Dendritic cell treated with granulocyte-macrophage colony-stimulating factor and Interleukin-4, amounts not matched to agents 40 ng/mL and 50 ng/mL, for 4 days (primary cell): ENCODE results near the gene PCSK5.
"Not testable (repeated sequence)": the region's sequence is repeated elsewhere in the genome, so short reads cannot be mapped to it uniquely, and the experiment has no call there.

Source experiments
- H3K27ac Mint-ChIP-seq: one replicate; pipeline ENCODE4 v1.8.0; 2022; ENCODE audit warnings: mild to moderate bottlenecking, mixed read lengths
- H3K27me3 Mint-ChIP-seq: one replicate; pipeline ENCODE4 v1.8.0; 2022; ENCODE audit warnings: mild to moderate bottlenecking, mixed read lengths
- H3K36me3 Mint-ChIP-seq: one replicate; pipeline ENCODE4 v1.8.0; 2022; ENCODE audit warnings: low read depth, mixed read lengths
- H3K4me1 Mint-ChIP-seq: one replicate; pipeline ENCODE4 v1.8.0; 2022; ENCODE audit warnings: low read depth, mixed read lengths
- H3K4me3 Mint-ChIP-seq: one replicate; pipeline ENCODE4 v1.8.0; 2022; ENCODE audit warnings: mild to moderate bottlenecking, moderate library complexity, mixed read lengths
- H3K9me3 Mint-ChIP-seq: one replicate; pipeline ENCODE4 v1.8.0; 2022; ENCODE audit warnings: mixed read lengths
- intact Hi-C: fragments of 100-400 bp; cut with micrococcal nuclease; formaldehyde crosslinking; loops from one replicate; pipeline ENCODE4 v1.15.0; 2022

PCSK5 gene

DNA sequence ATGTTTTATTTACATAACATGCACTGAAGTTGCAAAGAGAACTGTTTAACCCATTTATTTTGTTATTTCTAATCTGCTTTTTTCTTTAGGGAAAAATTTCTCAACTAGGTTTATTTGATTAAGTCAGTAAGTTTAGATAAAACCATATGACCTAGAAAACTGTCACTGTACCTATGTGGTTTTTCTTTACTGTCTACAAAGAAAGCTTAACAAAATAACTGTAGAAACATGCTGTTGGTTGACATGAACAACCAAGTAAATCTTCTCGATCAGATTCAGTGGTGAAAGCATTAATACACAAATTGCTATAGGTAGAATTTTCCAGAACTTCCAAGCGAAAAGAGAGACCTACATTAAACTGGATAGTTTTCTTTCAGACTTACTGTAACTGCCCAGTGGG is 137.4 kb downstream of the PCSK5 start:
- Mint-ChIP-seq H3K9me3 (no peaks in the 10 kb centered on the region), H3K4me3 (no peak overlapping the region), H3K27me3 (no peaks in the 10 kb centered on the region), H3K27ac (no peak overlapping the region), H3K36me3 (peaks cover 51% of the 10 kb centered on the region), H3K4me1 (no peaks in the 10 kb centered on the region)
- intact Hi-C loops = no loop called here

DNA sequence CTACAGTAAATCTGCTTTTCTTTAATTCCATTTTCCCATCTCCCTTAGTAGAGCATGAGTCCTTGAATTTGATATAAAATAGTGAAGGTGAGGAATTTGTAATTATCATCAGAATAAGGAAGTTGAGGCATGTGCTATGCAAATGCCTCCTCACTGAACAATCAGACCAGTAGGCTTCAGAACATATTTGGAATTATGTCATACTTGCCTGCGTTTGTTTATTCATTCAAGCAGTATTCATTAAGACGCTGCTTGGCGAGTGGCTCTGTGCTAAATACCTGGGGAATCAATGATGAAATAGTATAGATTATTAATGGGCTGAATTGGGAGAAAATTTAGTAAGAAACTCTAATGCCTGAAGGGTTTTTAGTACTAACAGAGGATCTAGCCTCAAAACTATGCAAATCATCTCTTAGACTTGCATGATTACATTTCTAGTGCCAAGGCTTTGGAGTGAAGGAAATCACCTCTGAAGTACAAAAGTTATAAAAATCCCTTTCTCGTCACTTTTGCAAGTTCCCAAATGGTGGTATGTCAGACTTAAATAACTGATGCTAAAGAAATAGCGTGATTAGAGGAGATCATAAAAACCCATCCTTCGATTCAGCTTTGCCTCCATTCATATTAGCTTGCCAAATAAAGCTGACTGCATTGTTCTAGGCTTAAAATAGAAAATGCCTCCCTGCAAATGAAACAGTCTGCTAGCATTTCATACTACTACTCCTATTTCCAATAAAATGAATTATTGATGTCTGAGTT is 141.7 kb downstream of the PCSK5 start:
- peaks cover 37% of the 10 kb centered on the region for H3K36me3 Mint-ChIP-seq
- no peaks in the 10 kb centered on the region for H3K27me3 Mint-ChIP-seq
- H3K9me3 Mint-ChIP-seq = no peaks in the 10 kb centered on the region
- no peak overlapping the region for H3K27ac Mint-ChIP-seq
- intact Hi-C loops = no loop called here
- H3K4me1 Mint-ChIP-seq = peaks cover under 1% of the 10 kb centered on the region
- no peak overlapping the region for H3K4me3 Mint-ChIP-seq

DNA sequence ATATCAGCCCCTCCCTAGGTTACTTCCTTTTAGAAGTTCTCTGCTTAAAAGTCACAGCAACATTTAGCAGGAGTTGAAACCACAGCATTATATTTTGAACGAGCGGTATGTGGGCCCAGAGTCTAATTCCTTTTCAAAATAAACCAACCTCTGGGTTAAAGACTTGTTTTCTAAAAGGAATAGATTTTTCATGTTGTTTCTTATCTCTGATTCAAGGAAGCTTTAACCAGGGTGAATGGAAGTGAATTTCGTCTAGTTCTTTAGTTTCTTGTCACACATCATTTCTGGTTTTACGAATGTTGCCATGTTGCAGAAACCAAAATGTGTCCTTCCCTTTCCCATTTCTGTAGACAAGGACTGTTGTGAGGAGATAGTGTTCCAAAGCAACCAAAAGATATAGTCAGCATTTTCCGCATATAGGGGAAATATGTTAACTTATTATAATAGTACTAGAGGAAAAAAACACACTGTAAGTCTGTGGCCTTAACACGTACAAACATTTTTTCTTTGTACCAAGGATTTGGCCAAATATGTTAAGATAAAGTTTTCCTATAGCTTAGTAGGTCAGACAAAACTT is 142.4 kb downstream of the PCSK5 start:
- Mint-ChIP-seq H3K4me3 (no peak overlapping the region), H3K27me3 (no peaks in the 10 kb centered on the region), H3K9me3 (no peaks in the 10 kb centered on the region), H3K27ac (no peak overlapping the region), H3K36me3 (peaks cover 39% of the 10 kb centered on the region), H3K4me1 (peaks cover 7% of the 10 kb centered on the region)
- intact Hi-C loops = no loop called here

DNA sequence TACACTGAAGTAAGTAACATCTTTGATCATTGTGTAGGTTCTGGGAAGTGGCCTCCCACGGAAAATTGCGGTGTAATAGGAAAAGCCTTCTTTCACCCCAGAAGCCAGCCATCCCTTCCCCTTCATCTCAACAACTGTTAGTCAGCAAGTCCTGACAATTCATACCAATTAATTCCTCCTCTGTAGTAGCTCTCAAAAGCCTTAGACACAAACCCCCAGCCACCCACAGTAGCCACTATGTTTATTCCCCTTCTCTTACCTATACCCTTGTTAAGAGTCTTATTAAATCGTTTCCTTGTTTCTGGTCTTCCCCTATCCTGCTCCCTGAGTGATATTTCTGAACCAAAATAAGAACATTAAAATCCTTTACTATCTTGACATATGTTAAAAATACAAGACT is 143.6 kb downstream of the PCSK5 start:
- intact Hi-C loops = no loop called here
- Mint-ChIP-seq H3K9me3 (no peaks in the 10 kb centered on the region), H3K4me3 (no peak overlapping the region), H3K4me1 (peaks cover 11% of the 10 kb centered on the region), H3K27me3 (no peaks in the 10 kb centered on the region), H3K27ac (no peak overlapping the region), H3K36me3 (peaks cover 35% of the 10 kb centered on the region)

DNA sequence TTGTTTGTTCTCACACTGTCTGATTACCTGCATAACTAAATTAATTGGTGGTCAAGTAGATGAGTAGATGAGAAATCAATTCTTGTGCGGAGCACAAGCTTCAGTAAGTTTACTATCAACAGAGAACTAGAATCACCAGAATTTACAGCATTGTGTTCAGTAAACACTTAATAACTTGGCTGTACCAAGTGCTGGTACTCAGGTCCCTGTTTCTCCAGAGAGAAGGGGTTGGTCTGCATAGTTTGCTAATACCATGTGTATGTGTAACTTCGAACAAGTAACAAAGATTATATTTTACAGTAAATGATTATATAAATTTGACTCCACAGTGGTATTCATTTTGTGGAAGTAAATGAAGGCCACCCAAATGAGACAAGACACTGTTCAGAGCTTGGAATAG is 146.3 kb downstream of the PCSK5 start:
- Mint-ChIP-seq H3K27ac (no peak overlapping the region), H3K36me3 (peaks cover 35% of the 10 kb centered on the region), H3K4me1 (peaks cover 11% of the 10 kb centered on the region), H3K27me3 (no peaks in the 10 kb centered on the region), H3K9me3 (no peaks in the 10 kb centered on the region), H3K4me3 (no peak overlapping the region)
- intact Hi-C loops = no loop called here

DNA sequence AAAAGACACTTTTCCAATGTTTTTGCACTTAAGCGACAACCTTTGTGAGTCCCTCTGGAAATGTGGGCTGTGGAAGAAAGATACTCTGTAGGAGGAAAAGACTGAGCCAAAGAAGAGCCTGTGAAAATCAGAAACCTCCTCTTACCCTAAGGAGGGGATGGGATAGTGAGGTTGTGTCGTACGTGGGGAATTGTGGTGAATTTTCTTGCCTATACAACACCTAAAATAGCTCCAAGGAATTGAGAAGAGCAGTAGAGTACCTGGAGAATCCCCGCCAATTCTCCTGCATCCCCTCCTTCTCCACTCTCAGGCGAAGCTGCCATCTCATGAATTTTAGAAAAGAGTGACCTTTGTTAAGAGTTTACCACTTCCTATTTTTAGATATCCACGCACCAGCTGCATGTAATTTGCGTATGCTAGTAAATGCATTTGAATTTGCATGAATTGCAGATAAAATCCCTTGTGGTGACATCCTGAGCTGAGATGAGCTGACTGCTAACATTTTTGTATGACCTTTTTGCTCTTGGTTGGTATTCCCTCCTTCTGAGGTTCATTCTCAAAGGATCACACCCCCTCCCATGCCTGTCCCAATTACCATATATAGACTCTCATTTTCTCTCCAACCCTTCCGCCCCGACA is 147.2 kb downstream of the PCSK5 start:
- no peaks in the 10 kb centered on the region for H3K9me3 Mint-ChIP-seq
- H3K4me3 Mint-ChIP-seq = no peak overlapping the region
- no peak overlapping the region for H3K27ac Mint-ChIP-seq
- no peaks in the 10 kb centered on the region for H3K27me3 Mint-ChIP-seq
- intact Hi-C loops = no loop called here
- H3K4me1 Mint-ChIP-seq = peaks cover 11% of the 10 kb centered on the region
- H3K36me3 Mint-ChIP-seq = peaks cover 35% of the 10 kb centered on the region

DNA sequence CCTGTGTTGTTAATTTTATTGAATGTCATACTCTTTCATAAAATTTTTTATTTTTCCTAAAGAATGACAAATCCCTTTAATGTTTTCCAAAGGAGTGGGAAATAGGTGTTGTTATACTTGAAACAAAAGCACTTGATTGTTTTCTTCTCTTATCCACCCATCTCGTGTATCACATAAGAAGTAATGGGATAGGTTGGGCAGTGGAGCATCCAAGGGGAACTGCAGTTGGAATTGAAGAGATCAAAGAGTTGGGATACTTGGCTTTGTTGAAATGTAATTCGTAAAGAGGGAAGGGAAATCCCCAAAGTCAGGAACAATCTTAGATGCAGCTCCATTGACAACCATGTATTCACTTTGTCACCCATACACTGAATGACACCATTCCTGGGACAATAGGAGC is 148.0 kb downstream of the PCSK5 start:
- H3K36me3 Mint-ChIP-seq = peaks cover 34% of the 10 kb centered on the region
- H3K27me3 Mint-ChIP-seq = no peaks in the 10 kb centered on the region
- H3K27ac Mint-ChIP-seq = no peak overlapping the region
- no peak overlapping the region for H3K4me3 Mint-ChIP-seq
- H3K4me1 Mint-ChIP-seq = peaks cover 11% of the 10 kb centered on the region
- H3K9me3 Mint-ChIP-seq = no peaks in the 10 kb centered on the region
- intact Hi-C loops = no loop called here

DNA sequence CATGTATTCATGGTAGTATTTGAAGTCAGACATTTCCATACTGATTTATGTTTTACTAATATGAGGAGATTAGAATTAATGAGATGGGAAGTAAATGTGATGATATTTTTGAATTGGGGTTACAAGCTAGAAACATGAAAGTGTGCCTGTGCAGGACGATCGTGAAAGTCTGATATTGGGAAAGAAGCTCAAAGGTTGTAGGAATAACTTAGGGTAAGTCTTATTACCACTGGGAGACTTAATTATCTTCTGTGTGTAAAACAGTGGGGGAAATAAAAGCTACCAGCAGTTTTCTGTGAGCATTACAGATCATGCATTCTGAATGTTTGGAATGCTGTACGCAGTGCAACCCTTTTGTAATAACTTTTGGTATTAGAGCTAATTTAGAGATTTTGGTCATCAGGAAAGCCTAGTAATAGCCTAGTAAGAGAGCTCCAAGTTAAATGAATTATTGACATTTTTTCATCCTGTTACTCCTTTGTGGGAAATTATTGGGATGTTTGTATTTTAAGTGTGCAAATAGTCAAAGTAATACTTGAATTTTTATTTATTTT is 153.9 kb downstream of the PCSK5 start:
- H3K9me3 Mint-ChIP-seq = no peaks in the 10 kb centered on the region
- peaks cover 6% of the 10 kb centered on the region for H3K36me3 Mint-ChIP-seq
- intact Hi-C loops = no loop called here
- H3K4me3 Mint-ChIP-seq = no peak overlapping the region
- no peaks in the 10 kb centered on the region for H3K27me3 Mint-ChIP-seq
- no peak overlapping the region for H3K27ac Mint-ChIP-seq
- H3K4me1 Mint-ChIP-seq = no peaks in the 10 kb centered on the region

DNA sequence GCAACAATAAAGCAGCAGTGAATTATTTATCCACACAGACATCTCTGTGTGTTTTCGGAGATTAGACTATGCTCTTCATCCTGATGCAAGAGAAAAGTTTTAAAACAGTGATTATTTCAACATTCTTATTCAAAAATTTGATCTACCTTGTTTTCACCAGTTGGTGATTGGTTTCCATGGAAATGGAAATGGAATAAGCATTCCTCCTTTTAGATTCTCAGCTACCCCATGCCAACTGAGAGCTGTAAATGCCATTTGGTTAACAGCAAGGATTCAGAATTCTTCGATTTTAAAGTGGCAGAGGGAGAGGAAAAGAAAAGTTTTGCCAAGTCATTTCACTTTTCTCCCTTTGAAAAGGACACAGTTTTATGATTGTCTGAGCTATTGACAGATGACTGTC is 154.7 kb downstream of the PCSK5 start:
- H3K9me3 Mint-ChIP-seq = no peaks in the 10 kb centered on the region
- H3K27me3 Mint-ChIP-seq = no peaks in the 10 kb centered on the region
- H3K4me3 Mint-ChIP-seq = no peak overlapping the region
- intact Hi-C loops = no loop called here
- no peaks in the 10 kb centered on the region for H3K4me1 Mint-ChIP-seq
- peaks cover 3% of the 10 kb centered on the region for H3K36me3 Mint-ChIP-seq
- H3K27ac Mint-ChIP-seq = no peak overlapping the region

DNA sequence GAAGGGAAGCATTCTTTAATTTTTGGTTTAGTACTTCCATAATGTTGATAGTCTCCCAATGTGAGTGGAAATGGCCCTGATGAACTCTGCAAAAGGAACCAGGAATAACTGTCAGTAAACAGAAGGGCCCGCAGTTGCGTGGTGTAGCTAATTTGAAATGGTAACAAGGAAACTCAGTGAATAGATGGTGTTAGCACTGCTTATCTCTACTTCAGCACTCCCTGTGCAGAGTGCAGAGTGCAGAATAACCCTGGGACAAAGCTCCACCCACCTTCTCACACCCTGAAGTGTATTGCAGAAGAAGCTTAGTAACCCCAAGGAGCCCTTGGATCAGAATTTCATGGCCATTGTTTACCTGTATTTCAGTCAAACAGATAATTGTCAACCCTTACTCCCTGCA is 158.9 kb downstream of the PCSK5 start:
- intact Hi-C loops = no loop called here
- peaks cover 27% of the 10 kb centered on the region for H3K9me3 Mint-ChIP-seq
- no peaks in the 10 kb centered on the region for H3K27me3 Mint-ChIP-seq
- no peak overlapping the region for H3K27ac Mint-ChIP-seq
- H3K4me3 Mint-ChIP-seq = no peak overlapping the region
- H3K36me3 Mint-ChIP-seq = peaks cover 29% of the 10 kb centered on the region
- no peaks in the 10 kb centered on the region for H3K4me1 Mint-ChIP-seq

DNA sequence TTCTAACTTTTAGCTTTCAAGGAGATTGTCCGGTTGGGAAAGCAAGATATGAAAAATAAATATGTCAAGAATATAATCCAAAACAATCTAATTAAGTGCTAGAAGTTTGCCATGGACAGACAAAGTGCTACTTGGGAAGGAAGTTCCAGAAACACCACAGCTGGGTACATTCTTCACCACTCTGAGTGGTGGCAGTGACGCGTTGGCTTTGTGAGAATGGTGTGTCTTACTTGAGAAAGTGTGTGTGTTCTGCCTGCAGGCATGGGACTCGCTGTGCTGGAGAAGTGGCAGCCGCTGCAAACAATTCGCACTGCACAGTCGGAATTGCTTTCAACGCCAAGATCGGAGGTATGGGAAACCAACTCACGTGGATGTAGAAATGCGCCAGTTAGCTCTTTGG is 177.2 kb downstream of the PCSK5 start:
- Mint-ChIP-seq H3K9me3 (no peaks in the 10 kb centered on the region), H3K27ac (no peak overlapping the region), H3K4me1 (no peaks in the 10 kb centered on the region), H3K27me3 (no peaks in the 10 kb centered on the region), H3K4me3 (no peak overlapping the region), H3K36me3 (peaks cover 26% of the 10 kb centered on the region)
- intact Hi-C loops = no loop called here

DNA sequence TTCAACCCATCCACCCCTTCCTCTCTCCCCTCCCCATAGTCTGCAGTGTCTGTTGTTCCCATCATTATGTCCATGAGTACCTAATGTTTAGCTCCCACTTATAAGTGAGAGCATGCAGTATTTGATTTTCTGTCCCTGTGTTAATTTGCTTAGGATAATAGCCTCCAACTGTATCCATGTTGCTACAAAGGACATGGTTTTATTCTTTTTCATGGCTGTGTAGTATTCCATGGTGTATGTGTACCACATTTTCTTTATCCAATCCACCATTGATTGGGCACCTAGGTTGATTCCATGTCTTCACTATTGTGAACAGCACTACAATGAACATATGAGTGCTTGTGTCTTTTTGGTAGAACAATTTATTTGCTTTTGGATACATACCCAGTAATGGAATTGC is 187.1 kb downstream of the PCSK5 start:
- Mint-ChIP-seq H3K4me1 (no peaks in the 10 kb centered on the region), H3K4me3 (no peak overlapping the region), H3K27ac (no peak overlapping the region), H3K9me3 (no peaks in the 10 kb centered on the region), H3K36me3 (peaks cover 34% of the 10 kb centered on the region), H3K27me3 (no peaks in the 10 kb centered on the region)
- intact Hi-C loops = no loop called here

DNA sequence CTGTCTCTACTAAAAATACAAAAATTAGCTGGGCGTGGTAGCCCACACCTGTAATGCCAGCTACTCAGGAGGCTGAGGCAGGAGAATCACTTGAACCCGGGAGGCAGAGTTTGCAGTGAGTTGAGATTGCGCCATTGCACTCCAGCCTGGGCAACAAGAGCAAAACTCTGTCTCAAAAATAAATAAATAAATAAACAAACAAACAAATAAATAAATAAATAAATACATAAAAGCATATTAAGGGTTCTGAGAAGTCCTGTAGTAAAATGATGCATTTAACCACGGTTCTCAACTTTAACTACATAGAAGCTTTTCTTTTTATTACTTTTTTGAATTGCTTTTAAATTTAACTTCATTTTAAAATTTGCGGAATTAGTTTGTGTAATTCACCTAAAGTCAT is 190.8 kb downstream of the PCSK5 start:
- intact Hi-C loops, H3K4me3 Mint-ChIP-seq, H3K4me1 Mint-ChIP-seq, H3K27ac Mint-ChIP-seq, H3K9me3 Mint-ChIP-seq, H3K27me3 Mint-ChIP-seq: not testable (repeated sequence)
- H3K36me3 Mint-ChIP-seq = peaks cover 24% of the 10 kb centered on the region

DNA sequence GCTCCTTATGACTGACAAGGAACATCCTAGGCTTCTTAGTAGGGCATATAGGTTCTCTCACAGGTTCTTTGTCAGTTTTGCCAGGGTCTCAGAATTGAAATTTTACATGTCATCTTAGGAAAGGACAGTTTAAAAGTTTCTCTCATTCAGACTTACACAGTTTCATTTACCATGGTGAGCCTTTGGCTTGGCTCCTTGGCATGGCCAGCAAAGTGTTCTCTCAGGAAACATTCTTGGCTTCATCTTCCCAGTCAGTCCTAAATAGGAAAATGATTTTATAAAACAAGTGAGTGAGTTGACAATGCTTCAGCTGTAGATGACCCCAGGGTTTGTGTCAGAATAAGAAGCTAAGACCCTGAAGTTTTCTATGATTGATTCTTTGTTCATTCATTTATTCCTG is 191.6 kb downstream of the PCSK5 start:
- Mint-ChIP-seq H3K27me3 (no peaks in the 10 kb centered on the region), H3K9me3 (no peaks in the 10 kb centered on the region)
- intact Hi-C loops = no loop called here

More for the DNA sequence above, 191.6 kb downstream of the PCSK5 start:
- Mint-ChIP-seq H3K4me1 (no peaks in the 10 kb centered on the region), H3K4me3 (no peak overlapping the region), H3K27ac (no peak overlapping the region), H3K36me3 (peaks cover 20% of the 10 kb centered on the region)
